Measurements from ENCODE around the gene TXNDC2. TPM values are rescaled to one million over a fixed set of nuclear protein-coding genes. Genes with fewer than 3 reads are reported as not detected.
A peak's percentile ranks its signal among the peaks of the same experiment; 100 is the strongest.

TXNDC2 gene
- total and polyA plus RNA-seq, 9 of the 15 experiments (the other 6 are each of a cell fraction or from before 2014, with no cell fraction given), result 1.2 to 4.9 (median 2.3) TPM

DNA sequence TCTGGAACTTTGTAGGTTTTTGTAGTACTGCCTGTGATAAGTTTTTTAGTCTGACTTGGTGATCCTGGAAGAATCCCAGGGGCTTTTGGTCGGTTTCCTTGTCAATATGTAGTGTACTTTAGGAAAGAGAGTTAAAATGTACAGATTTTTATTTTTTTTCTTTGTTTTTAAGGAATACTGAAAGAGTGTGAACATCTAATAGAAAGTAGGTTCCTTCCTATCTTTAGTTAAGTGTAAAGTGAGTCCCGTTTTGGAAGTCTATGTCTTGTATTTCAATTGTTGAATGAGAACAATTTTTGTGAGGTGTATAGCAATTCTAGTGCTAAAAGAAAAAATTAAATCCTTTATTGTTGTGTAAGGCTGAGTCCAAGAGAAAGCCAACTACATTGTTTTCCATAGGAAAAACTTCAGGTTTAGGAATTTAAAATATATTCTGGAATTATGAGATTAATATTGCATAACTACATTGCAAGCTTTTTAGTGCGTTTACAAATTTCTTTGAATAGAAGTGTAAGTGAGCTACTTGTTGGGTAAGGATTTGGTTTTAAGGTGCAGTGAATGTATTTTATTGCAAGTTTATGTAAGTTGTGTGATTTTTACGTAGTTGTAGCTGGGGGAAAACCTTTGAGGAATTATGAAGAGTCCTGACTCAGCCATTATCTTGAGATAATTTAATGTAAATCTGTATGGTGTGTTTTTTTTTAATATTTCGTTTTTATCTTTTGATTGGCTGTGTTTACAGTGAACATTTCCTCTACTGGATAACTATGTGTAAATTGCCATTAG, 29.7 kb downstream of the TXNDC2 start (continued):
- no peak for TF ChIP-seq HOXB6 (CRISPR knock-in tag; IDR thresholded peaks at IDR 0.05; ENCODE audit: borderline replicate concordance)
- TF ChIP-seq, protein P1, sequence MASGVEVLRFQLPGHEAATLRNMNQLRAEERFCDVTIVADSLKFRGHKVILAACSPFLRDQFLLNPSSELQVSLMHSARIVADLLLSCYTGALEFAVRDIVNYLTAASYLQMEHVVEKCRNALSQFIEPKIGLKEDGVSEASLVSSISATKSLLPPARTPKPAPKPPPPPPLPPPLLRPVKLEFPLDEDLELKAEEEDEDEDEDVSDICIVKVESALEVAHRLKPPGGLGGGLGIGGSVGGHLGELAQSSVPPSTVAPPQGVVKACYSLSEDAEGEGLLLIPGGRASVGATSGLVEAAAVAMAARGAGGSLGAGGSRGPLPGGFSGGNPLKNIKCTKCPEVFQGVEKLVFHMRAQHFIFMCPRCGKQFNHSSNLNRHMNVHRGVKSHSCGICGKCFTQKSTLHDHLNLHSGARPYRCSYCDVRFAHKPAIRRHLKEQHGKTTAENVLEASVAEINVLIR (CRISPR knock-in tag; IDR thresholded peaks at IDR 0.05), result no peak
- no peak for TF ChIP-seq SNRNP70 (optimal IDR thresholded peaks at IDR 0.05; ENCODE audit: low read depth, low read length)
- no peak for TF ChIP-seq NR2F6 (CRISPR knock-in tag; IDR thresholded peaks at IDR 0.05)
- TF ChIP-seq NONO (IDR thresholded peaks at IDR 0.05; ENCODE audit: low read depth in 2 of 2, low read length in 1 of 2), result no peak
- TF ChIP-seq, protein P2, sequence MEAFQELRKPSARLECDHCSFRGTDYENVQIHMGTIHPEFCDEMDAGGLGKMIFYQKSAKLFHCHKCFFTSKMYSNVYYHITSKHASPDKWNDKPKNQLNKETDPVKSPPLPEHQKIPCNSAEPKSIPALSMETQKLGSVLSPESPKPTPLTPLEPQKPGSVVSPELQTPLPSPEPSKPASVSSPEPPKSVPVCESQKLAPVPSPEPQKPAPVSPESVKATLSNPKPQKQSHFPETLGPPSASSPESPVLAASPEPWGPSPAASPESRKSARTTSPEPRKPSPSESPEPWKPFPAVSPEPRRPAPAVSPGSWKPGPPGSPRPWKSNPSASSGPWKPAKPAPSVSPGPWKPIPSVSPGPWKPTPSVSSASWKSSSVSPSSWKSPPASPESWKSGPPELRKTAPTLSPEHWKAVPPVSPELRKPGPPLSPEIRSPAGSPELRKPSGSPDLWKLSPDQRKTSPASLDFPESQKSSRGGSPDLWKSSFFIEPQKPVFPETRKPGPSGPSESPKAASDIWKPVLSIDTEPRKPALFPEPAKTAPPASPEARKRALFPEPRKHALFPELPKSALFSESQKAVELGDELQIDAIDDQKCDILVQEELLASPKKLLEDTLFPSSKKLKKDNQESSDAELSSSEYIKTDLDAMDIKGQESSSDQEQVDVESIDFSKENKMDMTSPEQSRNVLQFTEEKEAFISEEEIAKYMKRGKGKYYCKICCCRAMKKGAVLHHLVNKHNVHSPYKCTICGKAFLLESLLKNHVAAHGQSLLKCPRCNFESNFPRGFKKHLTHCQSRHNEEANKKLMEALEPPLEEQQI (IDR thresholded peaks at IDR 0.05), result no peak
- no peak for TF ChIP-seq PHB (CRISPR knock-in tag; IDR thresholded peaks at IDR 0.05)
- no peak; the same call in 1 of the 2 replicates for TF ChIP-seq ETV5 (CRISPR knock-in tag; IDR thresholded peaks at IDR 0.05; ENCODE audit: low read depth)
- no peak for TF ChIP-seq ZBED1 (IDR thresholded peaks at IDR 0.05)
- TF ChIP-seq ZNF324 (CRISPR knock-in tag; IDR thresholded peaks at IDR 0.05), result no peak
- TF ChIP-seq ETS2 (tag; IDR thresholded peaks at IDR 0.05; ENCODE audit: borderline replicate concordance, poor library complexity, severe bottlenecking), result no peak
- TF ChIP-seq, protein P3, sequence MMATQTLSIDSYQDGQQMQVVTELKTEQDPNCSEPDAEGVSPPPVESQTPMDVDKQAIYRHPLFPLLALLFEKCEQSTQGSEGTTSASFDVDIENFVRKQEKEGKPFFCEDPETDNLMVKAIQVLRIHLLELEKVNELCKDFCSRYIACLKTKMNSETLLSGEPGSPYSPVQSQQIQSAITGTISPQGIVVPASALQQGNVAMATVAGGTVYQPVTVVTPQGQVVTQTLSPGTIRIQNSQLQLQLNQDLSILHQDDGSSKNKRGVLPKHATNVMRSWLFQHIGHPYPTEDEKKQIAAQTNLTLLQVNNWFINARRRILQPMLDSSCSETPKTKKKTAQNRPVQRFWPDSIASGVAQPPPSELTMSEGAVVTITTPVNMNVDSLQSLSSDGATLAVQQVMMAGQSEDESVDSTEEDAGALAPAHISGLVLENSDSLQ (IDR thresholded peaks at IDR 0.05), result no peak; the same call in 1 of the 2 replicates
- TF ChIP-seq TAF1 (IDR thresholded peaks at IDR 0.05; ENCODE audit: control insufficient read depth, extremely low read depth, insufficient read depth, low read length, severe bottlenecking), result no peak
- no peak for TF ChIP-seq THRAP3 (IDR thresholded peaks at IDR 0.05; ENCODE audit: borderline replicate concordance)
- TF ChIP-seq, protein P4, sequence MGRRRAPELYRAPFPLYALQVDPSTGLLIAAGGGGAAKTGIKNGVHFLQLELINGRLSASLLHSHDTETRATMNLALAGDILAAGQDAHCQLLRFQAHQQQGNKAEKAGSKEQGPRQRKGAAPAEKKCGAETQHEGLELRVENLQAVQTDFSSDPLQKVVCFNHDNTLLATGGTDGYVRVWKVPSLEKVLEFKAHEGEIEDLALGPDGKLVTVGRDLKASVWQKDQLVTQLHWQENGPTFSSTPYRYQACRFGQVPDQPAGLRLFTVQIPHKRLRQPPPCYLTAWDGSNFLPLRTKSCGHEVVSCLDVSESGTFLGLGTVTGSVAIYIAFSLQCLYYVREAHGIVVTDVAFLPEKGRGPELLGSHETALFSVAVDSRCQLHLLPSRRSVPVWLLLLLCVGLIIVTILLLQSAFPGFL (CRISPR knock-in tag; IDR thresholded peaks at IDR 0.05), result no peak
- no peak for TF ChIP-seq CHD1 (IDR thresholded peaks at IDR 0.05; ENCODE audit: low read length)
- no peak for TF ChIP-seq FOXA3 (CRISPR knock-in tag; conservative IDR thresholded peaks at IDR 0.05 in 1 of 2, IDR thresholded peaks at IDR 0.05 in 1 of 2)
- TF ChIP-seq ZNF717 (CRISPR knock-in tag; IDR thresholded peaks at IDR 0.05), result peak; percentile 18; the same call in 1 of the 2 replicates
- no peak for TF ChIP-seq ZNF589 (CRISPR knock-in tag; IDR thresholded peaks at IDR 0.05; ENCODE audit: low read depth)
- TF ChIP-seq, protein P5, sequence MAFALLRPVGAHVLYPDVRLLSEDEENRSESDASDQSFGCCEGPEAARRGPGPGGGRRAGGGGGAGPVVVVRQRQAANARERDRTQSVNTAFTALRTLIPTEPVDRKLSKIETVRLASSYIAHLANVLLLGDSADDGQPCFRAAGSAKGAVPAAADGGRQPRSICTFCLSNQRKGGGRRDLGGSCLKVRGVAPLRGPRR (CRISPR knock-in tag; IDR thresholded peaks at IDR 0.05), result no peak
- no peak for TF ChIP-seq TCFL5 (CRISPR knock-in tag; conservative IDR thresholded peaks at IDR 0.05)

Measured in K562 (cell line).